ENCODE results near the gene SLC24A3. TPM values are rescaled to one million over a fixed set of nuclear protein-coding genes. Genes with fewer than 3 reads are reported as not detected.

Gene SLC24A3
- total and polyA plus RNA-seq, 2 of the 13 experiments (the other 11 are each of a cell fraction or from before 2014, with no cell fraction given), result not detected

DNA sequence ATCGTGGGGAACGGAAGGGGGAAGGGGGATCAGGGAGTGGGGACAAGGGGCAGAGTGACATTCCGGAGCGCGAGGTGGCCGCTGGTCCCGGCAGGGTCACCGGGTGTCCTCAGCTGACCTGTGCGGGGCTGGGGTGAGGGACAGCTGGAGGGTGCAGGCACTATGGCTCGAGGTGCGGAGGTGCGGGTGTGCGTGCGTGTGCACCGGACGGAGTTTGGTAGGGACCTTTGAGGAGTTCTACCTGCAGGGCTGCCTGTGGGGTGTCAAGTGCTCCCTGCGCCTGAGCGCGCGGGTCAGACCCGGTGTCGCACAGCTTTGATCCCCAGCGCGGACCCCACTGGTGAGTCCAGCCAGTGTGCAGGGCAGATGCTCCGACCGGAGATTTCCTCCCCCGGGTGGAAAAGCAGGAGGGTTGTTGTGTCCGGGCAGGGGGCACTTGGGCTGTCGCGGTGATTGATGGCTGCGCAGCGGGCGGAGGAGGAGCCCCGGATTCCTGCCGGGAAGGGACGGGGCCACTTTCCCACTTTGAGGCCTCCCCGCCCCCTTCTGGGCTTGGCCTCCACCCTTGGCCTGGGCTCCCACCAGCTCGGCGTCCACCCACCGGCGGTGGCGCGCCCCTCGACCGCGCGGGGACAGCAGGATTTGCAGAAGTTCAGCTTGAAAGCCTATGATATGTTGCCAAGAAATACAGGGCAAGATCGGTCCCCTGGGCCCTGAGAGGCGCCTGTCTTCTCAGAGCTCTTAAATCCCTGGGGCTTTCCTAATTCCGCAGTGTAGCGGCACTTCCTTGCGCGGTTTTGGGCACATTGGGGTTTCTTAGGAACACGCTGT lies 546.3 kb downstream of the SLC24A3 start (continued):
- no peak for TF ChIP-seq FLYWCH1 (CRISPR knock-in tag; IDR thresholded peaks at IDR 0.05)
- no peak for TF ChIP-seq SIX1 (CRISPR knock-in tag; IDR thresholded peaks at IDR 0.05; ENCODE audit: borderline replicate concordance)
- TF ChIP-seq, protein P1, sequence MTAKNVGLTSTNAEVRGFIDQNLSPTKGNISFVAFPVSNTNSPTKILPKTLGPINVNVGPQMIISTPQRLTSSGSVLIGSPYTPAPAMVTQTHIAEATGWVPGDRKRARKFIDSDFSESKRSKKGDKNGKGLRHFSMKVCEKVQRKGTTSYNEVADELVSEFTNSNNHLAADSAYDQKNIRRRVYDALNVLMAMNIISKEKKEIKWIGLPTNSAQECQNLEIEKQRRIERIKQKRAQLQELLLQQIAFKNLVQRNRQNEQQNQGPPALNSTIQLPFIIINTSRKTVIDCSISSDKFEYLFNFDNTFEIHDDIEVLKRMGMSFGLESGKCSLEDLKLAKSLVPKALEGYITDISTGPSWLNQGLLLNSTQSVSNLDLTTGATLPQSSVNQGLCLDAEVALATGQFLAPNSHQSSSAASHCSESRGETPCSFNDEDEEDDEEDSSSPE (CRISPR knock-in tag; IDR thresholded peaks at IDR 0.05), result no peak
- TF ChIP-seq SSRP1 (CRISPR knock-in tag; IDR thresholded peaks at IDR 0.05), result no peak
- TF ChIP-seq, protein P2, sequence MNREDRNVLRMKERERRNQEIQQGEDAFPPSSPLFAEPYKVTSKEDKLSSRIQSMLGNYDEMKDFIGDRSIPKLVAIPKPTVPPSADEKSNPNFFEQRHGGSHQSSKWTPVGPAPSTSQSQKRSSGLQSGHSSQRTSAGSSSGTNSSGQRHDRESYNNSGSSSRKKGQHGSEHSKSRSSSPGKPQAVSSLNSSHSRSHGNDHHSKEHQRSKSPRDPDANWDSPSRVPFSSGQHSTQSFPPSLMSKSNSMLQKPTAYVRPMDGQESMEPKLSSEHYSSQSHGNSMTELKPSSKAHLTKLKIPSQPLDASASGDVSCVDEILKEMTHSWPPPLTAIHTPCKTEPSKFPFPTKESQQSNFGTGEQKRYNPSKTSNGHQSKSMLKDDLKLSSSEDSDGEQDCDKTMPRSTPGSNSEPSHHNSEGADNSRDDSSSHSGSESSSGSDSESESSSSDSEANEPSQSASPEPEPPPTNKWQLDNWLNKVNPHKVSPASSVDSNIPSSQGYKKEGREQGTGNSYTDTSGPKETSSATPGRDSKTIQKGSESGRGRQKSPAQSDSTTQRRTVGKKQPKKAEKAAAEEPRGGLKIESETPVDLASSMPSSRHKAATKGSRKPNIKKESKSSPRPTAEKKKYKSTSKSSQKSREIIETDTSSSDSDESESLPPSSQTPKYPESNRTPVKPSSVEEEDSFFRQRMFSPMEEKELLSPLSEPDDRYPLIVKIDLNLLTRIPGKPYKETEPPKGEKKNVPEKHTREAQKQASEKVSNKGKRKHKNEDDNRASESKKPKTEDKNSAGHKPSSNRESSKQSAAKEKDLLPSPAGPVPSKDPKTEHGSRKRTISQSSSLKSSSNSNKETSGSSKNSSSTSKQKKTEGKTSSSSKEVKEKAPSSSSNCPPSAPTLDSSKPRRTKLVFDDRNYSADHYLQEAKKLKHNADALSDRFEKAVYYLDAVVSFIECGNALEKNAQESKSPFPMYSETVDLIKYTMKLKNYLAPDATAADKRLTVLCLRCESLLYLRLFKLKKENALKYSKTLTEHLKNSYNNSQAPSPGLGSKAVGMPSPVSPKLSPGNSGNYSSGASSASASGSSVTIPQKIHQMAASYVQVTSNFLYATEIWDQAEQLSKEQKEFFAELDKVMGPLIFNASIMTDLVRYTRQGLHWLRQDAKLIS (CRISPR knock-in tag; IDR thresholded peaks at IDR 0.05), result 0 out of 2 replicates have a peak, but pooled peaks have one; percentile 55
- TF ChIP-seq, protein P3, sequence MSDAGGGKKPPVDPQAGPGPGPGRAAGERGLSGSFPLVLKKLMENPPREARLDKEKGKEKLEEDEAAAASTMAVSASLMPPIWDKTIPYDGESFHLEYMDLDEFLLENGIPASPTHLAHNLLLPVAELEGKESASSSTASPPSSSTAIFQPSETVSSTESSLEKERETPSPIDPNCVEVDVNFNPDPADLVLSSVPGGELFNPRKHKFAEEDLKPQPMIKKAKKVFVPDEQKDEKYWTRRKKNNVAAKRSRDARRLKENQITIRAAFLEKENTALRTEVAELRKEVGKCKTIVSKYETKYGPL (CRISPR knock-in tag; IDR thresholded peaks at IDR 0.05), result no peak
- no peak for TF ChIP-seq ZNF282 (IDR thresholded peaks at IDR 0.05; ENCODE audit: partially characterized antibody)
- TF ChIP-seq ZSCAN21 (CRISPR knock-in tag; IDR thresholded peaks at IDR 0.05; ENCODE audit: borderline replicate concordance), result peak; percentile 52; the same call in 1 of the 2 replicates
- no peak; the same call in 1 of the 2 replicates for TF ChIP-seq ZNF251 (CRISPR knock-in tag; IDR thresholded peaks at IDR 0.05)
- TF ChIP-seq TSC22D2 (CRISPR knock-in tag; IDR thresholded peaks at IDR 0.05; ENCODE audit: borderline replicate concordance), result no peak
- TF ChIP-seq SAP130 (CRISPR knock-in tag; IDR thresholded peaks at IDR 0.05; ENCODE audit: low read depth), result peak; percentile 45; the same call in 1 of the 2 replicates
- TF ChIP-seq, protein P4, sequence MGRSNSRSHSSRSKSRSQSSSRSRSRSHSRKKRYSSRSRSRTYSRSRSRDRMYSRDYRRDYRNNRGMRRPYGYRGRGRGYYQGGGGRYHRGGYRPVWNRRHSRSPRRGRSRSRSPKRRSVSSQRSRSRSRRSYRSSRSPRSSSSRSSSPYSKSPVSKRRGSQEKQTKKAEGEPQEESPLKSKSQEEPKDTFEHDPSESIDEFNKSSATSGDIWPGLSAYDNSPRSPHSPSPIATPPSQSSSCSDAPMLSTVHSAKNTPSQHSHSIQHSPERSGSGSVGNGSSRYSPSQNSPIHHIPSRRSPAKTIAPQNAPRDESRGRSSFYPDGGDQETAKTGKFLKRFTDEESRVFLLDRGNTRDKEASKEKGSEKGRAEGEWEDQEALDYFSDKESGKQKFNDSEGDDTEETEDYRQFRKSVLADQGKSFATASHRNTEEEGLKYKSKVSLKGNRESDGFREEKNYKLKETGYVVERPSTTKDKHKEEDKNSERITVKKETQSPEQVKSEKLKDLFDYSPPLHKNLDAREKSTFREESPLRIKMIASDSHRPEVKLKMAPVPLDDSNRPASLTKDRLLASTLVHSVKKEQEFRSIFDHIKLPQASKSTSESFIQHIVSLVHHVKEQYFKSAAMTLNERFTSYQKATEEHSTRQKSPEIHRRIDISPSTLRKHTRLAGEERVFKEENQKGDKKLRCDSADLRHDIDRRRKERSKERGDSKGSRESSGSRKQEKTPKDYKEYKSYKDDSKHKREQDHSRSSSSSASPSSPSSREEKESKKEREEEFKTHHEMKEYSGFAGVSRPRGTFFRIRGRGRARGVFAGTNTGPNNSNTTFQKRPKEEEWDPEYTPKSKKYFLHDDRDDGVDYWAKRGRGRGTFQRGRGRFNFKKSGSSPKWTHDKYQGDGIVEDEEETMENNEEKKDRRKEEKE (IDR thresholded peaks at IDR 0.05), result no peak
- TF ChIP-seq IKZF4 (CRISPR knock-in tag; IDR thresholded peaks at IDR 0.05; ENCODE audit: borderline replicate concordance, low read depth, not compliant biosample characterization), result peak; percentile 73
- TF ChIP-seq PRPF4 (IDR thresholded peaks at IDR 0.05; ENCODE audit: low read depth, low read length, poor library complexity, severe bottlenecking), result no peak
- no peak for TF ChIP-seq RBAK (CRISPR knock-in tag; IDR thresholded peaks at IDR 0.05)
- no peak for TF ChIP-seq BHLHE40 (IDR thresholded peaks at IDR 0.05; ENCODE audit: low read length)
- no peak for TF ChIP-seq ZFP1 (CRISPR knock-in tag; IDR thresholded peaks at IDR 0.05)
- peak; percentile 57; the same call in 1 of the 2 replicates for TF ChIP-seq ZNF230 (CRISPR knock-in tag; IDR thresholded peaks at IDR 0.05)
- TF ChIP-seq, protein P5, sequence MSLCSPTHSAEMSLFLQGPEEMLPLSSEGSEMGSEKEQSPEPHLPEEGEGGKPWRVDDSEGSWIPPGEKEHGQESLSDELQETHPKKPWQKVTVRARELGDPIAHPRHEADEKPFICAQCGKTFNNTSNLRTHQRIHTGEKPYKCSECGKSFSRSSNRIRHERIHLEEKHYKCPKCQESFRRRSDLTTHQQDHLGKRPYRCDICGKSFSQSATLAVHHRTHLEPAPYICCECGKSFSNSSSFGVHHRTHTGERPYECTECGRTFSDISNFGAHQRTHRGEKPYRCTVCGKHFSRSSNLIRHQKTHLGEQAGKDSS (CRISPR knock-in tag; IDR thresholded peaks at IDR 0.05; ENCODE audit: borderline replicate concordance, low read depth), result peak; percentile 76; the same call in 1 of the 2 replicates
- peak; percentile 74; the same call in 1 of the 2 replicates for TF ChIP-seq SP5 (CRISPR knock-in tag; IDR thresholded peaks at IDR 0.05; ENCODE audit: borderline replicate concordance, low read depth)
